Stimulated activated CD8-positive, alpha-beta memory T cell treated with anti-CD3 and anti-CD28 coated beads, Interleukin-4, amount 100 ng/mL, for 48 hours (primary cell): ENCODE measurements around the gene PCBP1.
"Not testable (repeated sequence)": the region's sequence is repeated elsewhere in the genome, so short reads cannot be mapped to it uniquely, and the experiment has no call there.

ENCODE experiments used
- DNase-seq: peaks from one replicate; pipeline ENCODE4 v3.0.0-alpha.2; 2020

The PCBP1 gene

DNA sequence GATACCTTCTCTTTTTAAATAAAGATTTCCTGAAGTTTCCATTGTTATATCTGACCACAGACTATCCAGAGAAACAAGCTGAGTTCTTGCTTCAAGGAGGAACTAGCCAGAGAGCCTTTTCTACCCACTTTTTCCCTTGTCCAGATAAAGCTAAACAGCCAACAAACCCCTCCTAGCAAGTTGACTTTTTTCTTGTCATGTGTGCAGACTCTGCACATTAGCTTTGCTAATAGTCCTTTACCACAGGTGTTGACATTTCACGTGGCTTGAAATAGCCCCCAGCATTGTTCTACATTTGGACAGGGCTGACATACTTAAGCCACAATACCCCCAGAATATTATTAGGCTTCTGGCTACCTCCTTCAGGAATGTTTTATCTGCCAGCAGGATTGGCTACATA, 40.7 kb downstream of the PCBP1 start:
- no peak for DNase-seq

GRCh38 chr2:70131344-70132143, 44.3 kb downstream of the PCBP1 start:
- DNase-seq, result not testable (repeated sequence)

DNA sequence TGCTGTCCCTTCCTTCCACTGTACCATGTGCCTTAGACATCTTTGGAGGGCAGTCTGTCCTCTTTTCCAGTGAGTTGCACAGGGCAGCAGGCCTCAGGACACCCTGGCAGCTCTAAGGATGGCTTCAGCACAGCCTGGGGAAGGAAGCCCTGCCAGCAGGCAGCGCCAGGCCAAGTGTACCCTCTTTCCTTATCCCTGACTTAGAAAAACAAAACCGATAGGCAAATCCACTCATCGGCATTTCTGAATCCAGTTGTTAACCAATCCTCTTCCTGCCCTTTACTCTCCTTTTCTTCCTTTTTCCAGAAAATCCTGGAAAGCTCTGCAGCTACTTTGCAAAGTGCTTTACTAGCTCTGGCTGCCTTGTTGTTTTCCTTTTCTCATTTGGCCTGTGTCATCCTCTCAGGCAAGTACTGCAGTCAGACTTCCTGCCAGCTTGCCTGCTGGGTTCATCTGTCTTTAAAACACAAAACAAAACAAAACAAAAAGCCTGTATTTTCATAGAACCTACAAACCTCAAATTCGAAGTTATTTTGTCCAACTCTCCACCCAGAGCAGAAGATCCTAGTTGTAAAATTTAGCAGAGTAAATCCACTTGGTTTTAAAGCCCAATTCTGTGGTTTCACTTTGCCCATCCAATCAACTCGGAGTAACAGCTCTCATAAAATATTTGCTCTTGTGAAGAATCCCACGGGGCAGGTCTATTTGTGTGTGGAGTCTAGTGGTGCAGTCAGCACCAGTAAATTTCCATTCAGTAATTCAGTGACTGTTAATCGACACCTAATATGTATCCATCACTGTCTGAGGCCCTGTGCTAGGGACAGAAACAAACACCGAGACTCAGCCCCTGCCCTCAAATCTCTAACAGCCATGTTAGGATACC, 45.2 kb downstream of the PCBP1 start:
- DNase-seq, result no peak

DNA sequence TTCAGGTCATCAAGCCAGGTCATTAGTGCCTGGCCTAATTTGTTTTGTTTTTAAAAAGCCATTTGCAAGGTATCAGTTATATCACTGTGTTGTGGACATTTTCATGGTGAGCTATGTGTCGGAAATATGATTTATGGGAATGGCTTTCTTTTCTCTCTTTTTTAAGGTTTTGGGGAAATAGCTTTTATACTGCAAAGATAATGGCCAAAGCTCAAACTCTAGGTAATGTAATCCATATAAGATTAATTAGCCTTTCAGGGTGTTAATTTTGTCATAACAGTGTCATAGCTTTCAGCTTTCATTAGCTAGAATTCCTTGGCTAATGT, 45.8 kb downstream of the PCBP1 start:
- DNase-seq, result no peak

DNA sequence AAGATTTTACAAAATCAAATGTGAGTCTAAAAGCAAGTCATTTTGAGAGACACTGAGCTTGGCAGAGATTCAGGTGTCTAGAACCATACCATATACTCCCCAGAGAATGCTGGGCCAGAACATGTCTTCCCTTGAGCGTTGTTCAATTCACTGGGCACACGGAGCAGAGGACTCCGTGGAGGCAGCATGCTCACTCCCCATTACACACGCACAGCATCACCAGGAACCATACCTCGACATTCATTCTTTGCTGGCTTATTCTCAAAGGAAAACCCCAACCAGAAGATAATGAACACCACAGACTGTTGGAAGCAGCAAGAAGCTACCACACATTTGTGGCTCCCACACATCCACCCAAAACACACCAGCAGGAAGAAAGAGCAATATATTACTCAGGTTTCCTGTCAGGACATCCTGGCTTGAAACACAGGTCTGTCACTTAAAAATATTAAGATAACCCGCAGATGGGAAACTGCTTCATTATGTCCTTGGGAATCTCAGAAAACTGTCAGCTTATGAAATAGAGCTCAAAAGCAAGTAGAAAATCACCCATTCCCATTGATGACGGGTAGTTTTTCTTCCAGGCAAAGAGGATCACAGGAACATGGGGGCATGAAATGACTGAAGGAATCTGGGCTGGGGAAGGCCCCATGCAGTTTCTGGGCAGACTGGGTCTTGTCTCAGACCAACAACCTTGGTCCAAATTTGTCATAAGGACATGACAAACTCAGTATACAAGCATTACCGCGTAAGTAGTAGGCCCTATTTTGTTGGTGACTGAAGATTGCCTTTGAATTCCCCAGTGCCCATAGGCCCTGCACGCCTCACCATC, 46.4 kb downstream of the PCBP1 start:
- DNase-seq, result no peak

- not testable (repeated sequence) for DNase-seq
Observed at GRCh38 chr2:70134323-70134983, 47.2 kb downstream of the PCBP1 start.
